ENCODE results near the gene TMEM42. TPM values are rescaled to one million over a fixed set of nuclear protein-coding genes. Genes with fewer than 3 reads are reported as not detected.

The TMEM42 gene
- total RNA-seq, 1 experiment from 2014 or later = 11.8 TPM

DNA sequence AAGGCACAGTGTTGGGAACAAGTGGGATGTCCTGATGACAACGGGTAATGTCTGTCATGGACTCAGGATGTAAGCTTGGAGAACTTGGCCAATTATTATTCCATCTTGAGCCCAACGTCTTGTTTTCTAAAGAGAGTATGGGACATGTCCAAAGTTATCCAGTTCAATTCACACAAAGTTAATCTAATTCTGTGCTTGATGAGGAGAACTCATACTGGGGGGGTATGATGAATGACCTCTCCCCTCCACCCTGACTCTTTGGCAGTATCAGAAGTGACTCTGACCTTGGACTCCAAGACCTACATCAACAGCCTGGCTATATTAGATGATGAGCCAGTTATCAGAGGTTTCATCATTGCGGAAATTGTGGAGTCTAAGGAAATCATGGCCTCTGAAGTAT lies 49.0 kb downstream of the TMEM42 start:
- WGBS (ENCODE audit: extremely low coverage, insufficient read length, low lambda C conversion rate) = no CpG with 5 or more reads among the region's 3 CpGs
- H2BK12ac ChIP-seq (ENCODE audit: insufficient read length, low read depth, low read length) = no peak overlapping the region
- no peaks in the 10 kb centered on the region for H3K79me1 ChIP-seq (ENCODE audit: insufficient read depth, low read depth, low read length, poor library complexity, severe bottlenecking)
- Mint-ChIP-seq H3K4me3 (no peak overlapping the region), H3K27ac (no peak overlapping the region), H3K36me3 (ENCODE audit: insufficient read depth in 1 of 3, low read depth in 3 of 3) (no peaks in the 10 kb centered on the region), H3K9me3 (no peaks in the 10 kb centered on the region; a peak in 1 of 5 replicates), H3K27me3 (ENCODE audit: low read depth) (peaks cover 19% of the 10 kb centered on the region), H3K4me1 (peaks cover 9 to 10% of the 10 kb centered on the region in 2 experiments)
- H3K9me3 ChIP-seq (ENCODE audit: control insufficient read depth, low read depth, low read length) = peaks cover 7% of the 10 kb centered on the region
- no peak overlapping the region for H2AFZ ChIP-seq (ENCODE audit: low read length)
- no peak overlapping the region for H2BK20ac ChIP-seq (ENCODE audit: low read depth, low read length, poor library complexity, severe bottlenecking)
- H3K18ac ChIP-seq (ENCODE audit: insufficient read length, low read depth, low read length) = no peak overlapping the region
- no peak overlapping the region for H3K14ac ChIP-seq (ENCODE audit: insufficient read depth, low read length)
- H3T11ph ChIP-seq (ENCODE audit: low read length) = no peak overlapping the region
- DNase-seq = no peak
- H4K5ac ChIP-seq (ENCODE audit: insufficient read length, low read depth, low read length) = no peak overlapping the region
- no peak overlapping the region for H3K27ac ChIP-seq (ENCODE audit: insufficient read length, low read depth, low read length)
- H3K4me1 ChIP-seq (ENCODE audit: insufficient read depth, low read length) = no peaks in the 10 kb centered on the region
- H3K4me2 ChIP-seq (ENCODE audit: insufficient read depth, insufficient read length, low read length) = no peak overlapping the region
- no peaks in the 10 kb centered on the region for H3K23me2 ChIP-seq (ENCODE audit: insufficient read length, low read depth, low read length, poor library complexity, severe bottlenecking)
- H3K4ac ChIP-seq (ENCODE audit: low read depth, low read length) = no peak overlapping the region
- no peak overlapping the region for H2BK5ac ChIP-seq (ENCODE audit: insufficient read length, low read length)
- no peak overlapping the region for H3K23ac ChIP-seq (ENCODE audit: insufficient read length, low read depth, low read length)
- H3K56ac ChIP-seq (ENCODE audit: insufficient read length, low read depth, low read length) = no peak overlapping the region
- H3K27me3 ChIP-seq (ENCODE audit: insufficient read depth, low read length) = no peaks in the 10 kb centered on the region
- TF ChIP-seq, protein P1, sequence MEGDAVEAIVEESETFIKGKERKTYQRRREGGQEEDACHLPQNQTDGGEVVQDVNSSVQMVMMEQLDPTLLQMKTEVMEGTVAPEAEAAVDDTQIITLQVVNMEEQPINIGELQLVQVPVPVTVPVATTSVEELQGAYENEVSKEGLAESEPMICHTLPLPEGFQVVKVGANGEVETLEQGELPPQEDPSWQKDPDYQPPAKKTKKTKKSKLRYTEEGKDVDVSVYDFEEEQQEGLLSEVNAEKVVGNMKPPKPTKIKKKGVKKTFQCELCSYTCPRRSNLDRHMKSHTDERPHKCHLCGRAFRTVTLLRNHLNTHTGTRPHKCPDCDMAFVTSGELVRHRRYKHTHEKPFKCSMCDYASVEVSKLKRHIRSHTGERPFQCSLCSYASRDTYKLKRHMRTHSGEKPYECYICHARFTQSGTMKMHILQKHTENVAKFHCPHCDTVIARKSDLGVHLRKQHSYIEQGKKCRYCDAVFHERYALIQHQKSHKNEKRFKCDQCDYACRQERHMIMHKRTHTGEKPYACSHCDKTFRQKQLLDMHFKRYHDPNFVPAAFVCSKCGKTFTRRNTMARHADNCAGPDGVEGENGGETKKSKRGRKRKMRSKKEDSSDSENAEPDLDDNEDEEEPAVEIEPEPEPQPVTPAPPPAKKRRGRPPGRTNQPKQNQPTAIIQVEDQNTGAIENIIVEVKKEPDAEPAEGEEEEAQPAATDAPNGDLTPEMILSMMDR (conservative IDR thresholded peaks at IDR 0.05) = no peak
- H2AK5ac ChIP-seq (ENCODE audit: insufficient read length, low read length) = no peak overlapping the region
- no peak overlapping the region for H2BK15ac ChIP-seq (ENCODE audit: low read depth, low read length)
- no peaks in the 10 kb centered on the region for H3K79me2 ChIP-seq (ENCODE audit: insufficient read depth, low read length)
- no peak overlapping the region for H4K8ac ChIP-seq (replicated peaks; ENCODE audit: insufficient read length, low read depth, low read length)
- H4K20me1 ChIP-seq (ENCODE audit: control insufficient read depth, insufficient read depth, insufficient read length) = no peaks in the 10 kb centered on the region
- H2BK120ac ChIP-seq (ENCODE audit: low read depth, low read length, poor library complexity, severe bottlenecking) = no peak overlapping the region
- H4K91ac ChIP-seq (ENCODE audit: insufficient read length, low read depth, low read length) = no peak overlapping the region
- H3K9ac ChIP-seq (ENCODE audit: extremely low read depth, insufficient read length, low read length) = no peak overlapping the region
